Ectodermal cell (in vitro differentiated cells): Measurements from ENCODE around the gene PRDM16.

Experiments
- H3K27ac ChIP-seq: 2 replicates; pipeline ENCODE4 v1.7.0; 2013; ENCODE audit warnings: mild to moderate bottlenecking, low read depth, low read length; ENCODE audit not compliant: insufficient read depth, poor library complexity, severe bottlenecking
- H3K27me3 ChIP-seq: 2 replicates; pipeline ENCODE4 v1.7.0; 2013; ENCODE audit warnings: mild to moderate bottlenecking, low read length; ENCODE audit not compliant: insufficient read depth, control insufficient read depth, poor library complexity, severe bottlenecking
- H3K36me3 ChIP-seq: one replicate; pipeline ENCODE4 v1.7.0; 2013; ENCODE audit warnings: low read length; ENCODE audit not compliant: control insufficient read depth, insufficient read depth
- H3K4me1 ChIP-seq: one replicate; pipeline ENCODE4 v1.7.0; 2013; ENCODE audit warnings: low read length; ENCODE audit not compliant: control insufficient read depth, insufficient read depth
- H3K4me3 ChIP-seq: 2 replicates; pipeline ENCODE4 v1.7.0; 2013; ENCODE audit warnings: low read depth, low read length, control low read depth; ENCODE audit not compliant: insufficient read depth
- H3K9me3 ChIP-seq: 2 replicates; pipeline ENCODE4 v1.7.0; 2013; ENCODE audit warnings: mild to moderate bottlenecking, low read length, moderate library complexity; ENCODE audit not compliant: control insufficient read depth
- WGBS, 2 experiments: methylation state at CpG; one replicate each; pipeline ENCODE4 v1.1.7; 2013; ENCODE audit warnings: missing lambda C conversion rate in 2 of 2; 5-methylcytosine and 5-hydroxymethylcytosine counted together

PRDM16 gene

DNA sequence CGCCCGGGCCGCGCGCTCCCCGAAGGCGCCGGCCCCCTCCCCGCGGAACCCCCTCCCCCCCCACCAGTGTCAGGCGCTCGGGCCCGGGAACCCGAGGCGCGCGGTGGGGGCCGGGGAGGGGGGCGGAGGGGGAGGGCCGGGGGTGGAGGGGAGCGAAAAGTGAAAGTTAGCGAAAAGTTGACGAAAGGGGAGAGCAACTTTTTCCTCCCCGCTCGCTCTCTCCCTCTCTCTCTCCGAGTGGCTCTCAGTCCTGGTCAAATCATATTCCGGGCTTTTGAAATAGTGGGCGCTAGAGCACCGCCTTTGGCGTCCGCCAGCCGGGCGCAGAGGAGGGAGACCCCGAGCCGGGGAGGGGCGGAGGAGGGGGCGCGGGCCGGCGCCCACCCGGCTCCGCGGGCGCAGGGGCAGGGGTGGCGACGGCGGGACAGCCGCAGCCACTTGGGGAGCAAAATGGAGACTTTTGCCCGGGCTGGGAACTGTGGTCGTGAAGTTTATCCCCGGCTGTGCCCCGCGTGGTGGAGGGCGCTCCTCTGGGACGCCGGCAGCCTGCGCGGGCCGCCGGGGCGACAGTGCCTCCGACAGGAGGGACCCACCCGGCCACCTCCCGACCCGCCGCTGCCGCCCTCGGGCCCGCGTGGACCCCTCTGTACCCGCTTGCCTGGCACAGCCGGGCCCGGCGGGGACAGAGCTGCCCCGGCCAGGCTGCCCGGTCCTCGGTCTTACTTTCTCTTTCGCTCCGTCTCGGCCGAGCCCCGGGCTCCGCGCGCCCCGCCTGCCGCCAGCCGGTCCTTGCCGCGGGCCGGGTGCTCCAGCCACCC is 697 bp downstream of the PRDM16 start:
- H3K36me3 ChIP-seq, result no peaks in the 10 kb centered on the region
- no peak overlapping the region for H3K27ac ChIP-seq
- H3K4me1 ChIP-seq, result peaks cover 33% of the 10 kb centered on the region
- H3K4me3 ChIP-seq, result peak overlapping the region; percentile 41
- 1% methylated on average over 82 to 85 of the region's 91 CpGs for WGBS, 2 experiments
- H3K9me3 ChIP-seq, result no peaks in the 10 kb centered on the region
- peaks cover 94% of the 10 kb centered on the region for H3K27me3 ChIP-seq

DNA sequence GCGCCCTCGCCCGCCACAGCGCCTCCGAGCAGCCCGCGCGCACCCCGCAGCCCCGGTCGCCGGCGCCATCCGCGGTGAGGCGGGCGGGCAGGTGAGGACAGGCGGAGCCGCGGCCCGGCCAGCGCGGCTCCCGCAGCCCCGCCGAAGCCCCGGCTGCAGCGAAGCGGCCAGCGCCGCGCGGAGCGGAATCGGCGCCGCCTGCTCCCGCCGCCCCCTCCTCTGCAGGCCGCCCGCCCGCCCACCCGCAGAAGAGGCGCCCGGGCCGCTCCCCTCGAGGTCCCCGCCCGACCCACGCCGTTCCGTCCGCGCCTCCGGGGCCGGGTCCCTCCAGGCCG is 1.3 kb downstream of the PRDM16 start:
- H3K4me3 ChIP-seq, result peak overlapping the region; percentile 41
- H3K36me3 ChIP-seq, result no peaks in the 10 kb centered on the region
- H3K9me3 ChIP-seq, result no peaks in the 10 kb centered on the region
- WGBS, 2 experiments, result 0% methylated on average over 57 of the region's 57 CpGs
- H3K27ac ChIP-seq, result no peak overlapping the region
- H3K27me3 ChIP-seq, result peaks cover 94% of the 10 kb centered on the region
- peaks cover 33% of the 10 kb centered on the region for H3K4me1 ChIP-seq

DNA sequence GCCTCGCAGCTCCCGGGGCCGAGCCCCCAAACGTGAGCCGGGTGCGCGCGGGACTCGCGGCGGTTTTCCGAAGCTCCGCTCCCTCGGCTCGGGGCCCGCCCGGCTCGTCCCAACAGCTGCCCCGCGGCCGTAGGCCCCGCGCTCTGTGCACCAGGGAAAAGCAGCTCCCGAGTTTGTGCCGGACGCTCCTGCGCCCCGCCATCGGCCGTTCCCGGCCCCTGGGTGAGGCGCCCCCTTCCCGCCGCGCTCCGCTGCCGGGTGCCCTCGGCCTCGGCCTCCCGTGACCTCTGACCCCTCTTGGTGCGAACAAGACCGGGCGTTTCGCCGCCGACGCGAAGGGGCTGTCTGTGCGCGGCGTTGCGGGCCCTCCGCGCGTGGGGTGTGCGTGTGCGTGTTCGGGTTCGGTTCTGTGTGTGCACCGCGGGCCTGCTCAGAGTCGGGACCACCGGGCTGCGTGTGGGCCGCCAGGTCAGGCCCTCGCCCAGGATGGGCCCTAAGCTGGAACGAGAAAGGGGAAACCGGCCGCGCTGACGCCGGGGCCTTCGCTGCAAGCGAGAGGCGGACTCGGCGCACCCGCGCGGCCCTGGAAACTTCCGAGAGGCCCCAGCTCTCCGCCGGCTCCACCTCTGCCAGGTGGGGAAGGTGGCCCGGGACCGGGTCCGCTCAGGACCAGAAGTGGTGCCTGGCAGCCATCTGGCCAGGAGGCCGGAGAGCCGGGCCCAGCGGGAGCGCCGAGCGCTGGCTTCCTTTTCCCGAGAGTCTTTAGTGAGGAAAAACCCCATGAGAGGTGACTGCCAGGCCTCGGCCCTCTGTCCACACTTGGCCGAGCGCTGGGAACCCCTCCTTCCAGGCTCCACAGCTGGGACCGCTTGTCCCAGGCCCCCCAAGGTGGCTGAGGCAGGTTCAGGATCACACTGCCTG is 1.9 kb downstream of the PRDM16 start:
- Histone ChIP-seq H3K27me3 (peaks cover 94% of the 10 kb centered on the region), H3K27ac (no peak overlapping the region)
- WGBS, 2 experiments, result 6 to 8% methylated on average over 97 of the region's 97 CpGs

DNA sequence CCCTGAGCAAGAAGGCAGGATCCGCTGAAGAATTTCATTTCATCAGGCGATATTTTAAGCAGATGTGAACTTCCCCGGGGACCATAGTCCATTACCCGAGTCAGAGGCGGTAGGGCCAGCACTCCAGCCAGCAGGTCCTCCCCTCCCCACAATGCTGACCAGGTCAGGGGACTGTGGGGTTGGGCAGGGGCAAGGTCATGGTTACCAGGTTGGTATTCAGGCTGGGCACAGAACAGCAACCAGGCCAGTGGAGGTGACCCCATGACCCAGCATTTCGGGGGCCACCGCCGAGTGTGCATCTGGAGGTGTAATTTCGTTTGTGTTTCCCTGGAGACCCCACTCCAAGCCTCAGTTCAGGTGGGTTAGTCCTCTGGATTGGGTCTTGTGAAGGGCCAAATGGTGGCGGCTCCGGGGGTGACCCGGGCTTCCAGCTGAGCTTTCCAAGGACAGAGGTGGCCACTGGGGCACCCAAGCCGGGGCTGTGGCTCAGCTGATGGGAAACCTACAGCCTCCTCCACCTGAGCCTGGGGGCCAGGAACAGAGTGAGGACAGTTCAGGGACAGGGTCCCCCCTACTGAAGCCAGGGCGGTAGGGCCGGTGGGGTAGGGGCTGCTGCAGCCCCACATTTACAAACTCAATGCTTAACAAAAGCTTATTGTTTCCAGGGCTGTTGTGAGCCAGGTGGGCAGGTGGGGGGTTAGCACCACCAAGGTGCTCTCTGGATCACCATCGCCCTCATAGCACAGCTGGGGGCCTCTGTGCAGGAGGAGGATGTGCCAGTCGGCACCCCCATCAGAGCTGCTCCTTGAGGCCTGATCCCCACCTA is 2.8 kb downstream of the PRDM16 start:
- H3K27me3 ChIP-seq, result peaks cover 94% of the 10 kb centered on the region
- no peaks in the 10 kb centered on the region for H3K9me3 ChIP-seq
- no peak overlapping the region for H3K4me3 ChIP-seq
- H3K4me1 ChIP-seq, result peaks cover 29% of the 10 kb centered on the region
- WGBS, 2 experiments, result 69 to 71% methylated on average over 17 of the region's 17 CpGs
- H3K27ac ChIP-seq, result no peak overlapping the region
- no peaks in the 10 kb centered on the region for H3K36me3 ChIP-seq

More for the DNA sequence above, 1.9 kb downstream of the PRDM16 start:
- H3K9me3 ChIP-seq, result no peaks in the 10 kb centered on the region
- no peaks in the 10 kb centered on the region for H3K36me3 ChIP-seq
- peak overlapping the region; percentile 33 for H3K4me3 ChIP-seq
- peaks cover 29% of the 10 kb centered on the region for H3K4me1 ChIP-seq

DNA sequence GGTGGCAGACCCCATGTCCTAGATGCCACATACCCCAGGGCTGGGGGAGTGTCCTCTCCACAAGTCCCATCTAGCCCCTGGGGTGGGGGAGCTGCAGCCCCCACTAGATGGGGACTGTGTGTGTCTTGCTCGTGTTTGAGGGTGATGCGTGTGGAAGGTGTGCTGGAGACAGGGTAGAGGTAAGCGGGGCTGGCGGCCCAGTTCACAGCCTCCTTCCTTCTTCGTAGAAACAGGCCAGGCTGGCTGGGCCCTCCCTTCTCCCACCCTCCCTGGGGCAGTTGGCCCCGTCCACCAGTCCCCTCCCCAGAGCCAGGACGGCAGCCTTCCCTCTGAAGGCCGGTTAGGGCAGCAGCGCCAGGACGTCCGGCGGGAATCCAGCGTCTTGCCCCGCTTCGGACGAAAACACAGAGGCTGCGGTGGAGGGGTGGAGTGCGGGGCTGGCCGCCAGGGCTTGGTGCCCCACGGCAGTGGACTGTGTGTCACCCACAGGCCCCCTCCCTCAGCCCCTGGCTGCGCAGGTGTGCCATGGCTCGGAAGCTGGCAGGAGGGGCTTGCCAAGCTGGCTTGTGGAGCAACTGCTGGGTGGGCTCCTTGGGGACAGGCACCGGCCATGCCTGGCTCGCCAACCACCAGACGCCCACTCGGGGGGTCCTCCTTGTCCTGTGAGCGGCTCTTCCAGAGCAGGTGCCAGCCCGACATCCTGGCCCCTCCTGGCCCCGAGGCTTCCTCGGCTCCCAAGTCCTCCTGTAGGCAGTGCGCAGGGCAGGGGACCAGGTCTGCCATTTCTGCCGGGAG is 3.6 kb downstream of the PRDM16 start:
- Histone ChIP-seq H3K9me3 (no peaks in the 10 kb centered on the region), H3K4me1 (peaks cover 29% of the 10 kb centered on the region), H3K36me3 (no peaks in the 10 kb centered on the region), H3K27ac (no peak overlapping the region), H3K4me3 (no peak overlapping the region), H3K27me3 (peaks cover 86% of the 10 kb centered on the region)
- WGBS, 2 experiments, result 36 to 37% methylated on average over 32 of the region's 32 CpGs

DNA sequence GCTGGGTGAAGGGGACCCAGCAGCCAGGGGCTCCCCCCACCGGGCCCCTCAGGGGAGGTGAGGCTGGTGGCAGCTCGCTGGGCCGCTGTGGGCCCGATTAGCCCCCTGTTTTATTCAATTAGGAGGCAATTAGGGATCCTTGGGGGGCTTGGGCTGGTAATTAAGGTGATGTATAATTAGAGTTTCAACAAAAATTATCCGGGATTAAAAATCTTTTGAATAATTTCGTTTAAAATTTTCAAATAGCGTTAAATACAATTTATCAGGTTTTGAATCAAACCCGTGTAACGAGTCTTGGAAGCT is 4.1 kb downstream of the PRDM16 start:
- H3K36me3 ChIP-seq, result no peaks in the 10 kb centered on the region
- no peak overlapping the region for H3K27ac ChIP-seq
- 15 to 21% methylated on average over 7 to 9 of the region's 9 CpGs for WGBS, 2 experiments
- no peaks in the 10 kb centered on the region for H3K9me3 ChIP-seq
- peak overlapping the region; percentile 20 for H3K4me3 ChIP-seq
- H3K27me3 ChIP-seq, result peaks cover 81% of the 10 kb centered on the region
- H3K4me1 ChIP-seq, result peaks cover 33% of the 10 kb centered on the region

DNA sequence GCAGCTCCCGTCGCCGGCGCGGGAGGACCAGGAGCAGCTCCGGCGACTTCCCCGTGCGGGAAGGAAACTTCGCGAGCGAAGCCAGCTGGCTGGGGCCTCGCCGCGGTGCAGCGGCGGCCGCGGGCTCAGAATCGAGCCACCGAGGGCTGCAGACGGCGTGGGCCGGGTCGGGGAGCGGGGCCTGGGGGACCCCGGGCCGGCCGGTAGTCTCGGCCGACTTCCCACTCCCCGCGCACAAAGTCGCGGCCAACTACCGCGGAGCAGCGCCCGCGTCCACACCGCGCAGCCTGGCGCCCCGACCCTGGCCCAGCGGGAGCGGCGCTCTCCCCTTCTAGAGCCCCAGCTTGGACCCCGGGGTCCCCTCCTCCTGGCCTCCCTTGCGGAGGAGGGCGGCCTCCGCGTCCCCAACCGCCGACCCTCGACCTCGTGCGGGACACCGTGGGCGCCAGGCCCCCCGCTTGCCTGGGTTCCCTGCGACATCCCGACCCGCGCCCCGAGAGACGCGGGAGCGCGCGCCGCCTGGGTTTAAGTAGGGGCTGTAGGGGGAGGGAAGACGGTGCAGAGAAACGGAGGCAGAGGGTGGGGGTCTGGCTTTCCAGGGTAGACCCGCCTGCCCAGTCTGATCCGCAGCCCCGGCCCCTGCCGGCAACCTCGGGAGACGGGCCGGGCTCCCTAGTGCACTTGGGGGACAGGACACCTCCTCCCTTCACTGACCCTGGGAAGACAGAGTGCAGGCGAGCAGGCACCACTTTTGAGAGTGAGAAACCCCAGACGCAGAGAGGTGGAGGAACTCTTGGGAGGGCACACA is 4.7 kb downstream of the PRDM16 start:
- WGBS, 2 experiments, result 4 to 5% methylated on average over 82 of the region's 82 CpGs
- peaks cover 38% of the 10 kb centered on the region for H3K4me1 ChIP-seq
- H3K9me3 ChIP-seq, result no peaks in the 10 kb centered on the region
- H3K4me3 ChIP-seq, result peak overlapping the region; percentile 20
- H3K27me3 ChIP-seq, result peaks cover 75% of the 10 kb centered on the region
- no peaks in the 10 kb centered on the region for H3K36me3 ChIP-seq
- H3K27ac ChIP-seq, result no peak overlapping the region

DNA sequence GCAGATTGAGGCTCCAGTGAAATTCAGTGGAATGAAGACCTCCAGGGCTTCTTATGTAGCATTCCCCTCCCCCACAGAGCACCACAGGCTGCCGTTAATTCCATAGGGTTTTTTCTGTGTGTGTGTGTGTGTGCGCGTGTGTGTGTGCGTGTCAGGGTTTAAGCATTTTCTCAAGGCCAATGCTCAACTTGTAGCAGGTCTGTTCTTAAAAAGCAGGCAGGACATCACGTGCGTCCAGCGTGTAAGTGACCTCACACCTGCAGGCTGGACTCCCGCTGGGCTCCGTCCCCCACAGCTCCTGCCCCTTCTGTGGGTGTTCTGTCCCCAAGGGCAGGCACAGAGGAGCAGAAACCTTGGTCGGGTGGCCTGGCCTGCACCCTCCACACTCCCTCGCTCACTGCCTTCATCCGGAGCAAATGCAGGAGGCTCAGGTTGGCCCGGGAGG is 5.3 kb downstream of the PRDM16 start:
- no peaks in the 10 kb centered on the region for H3K9me3 ChIP-seq
- H3K4me3 ChIP-seq, result no peak overlapping the region
- H3K4me1 ChIP-seq, result peaks cover 38% of the 10 kb centered on the region
- H3K27ac ChIP-seq, result no peak overlapping the region
- H3K36me3 ChIP-seq, result no peaks in the 10 kb centered on the region
- H3K27me3 ChIP-seq, result peaks cover 71% of the 10 kb centered on the region
- WGBS, 2 experiments, result 53 to 55% methylated on average over 13 of the region's 13 CpGs

DNA sequence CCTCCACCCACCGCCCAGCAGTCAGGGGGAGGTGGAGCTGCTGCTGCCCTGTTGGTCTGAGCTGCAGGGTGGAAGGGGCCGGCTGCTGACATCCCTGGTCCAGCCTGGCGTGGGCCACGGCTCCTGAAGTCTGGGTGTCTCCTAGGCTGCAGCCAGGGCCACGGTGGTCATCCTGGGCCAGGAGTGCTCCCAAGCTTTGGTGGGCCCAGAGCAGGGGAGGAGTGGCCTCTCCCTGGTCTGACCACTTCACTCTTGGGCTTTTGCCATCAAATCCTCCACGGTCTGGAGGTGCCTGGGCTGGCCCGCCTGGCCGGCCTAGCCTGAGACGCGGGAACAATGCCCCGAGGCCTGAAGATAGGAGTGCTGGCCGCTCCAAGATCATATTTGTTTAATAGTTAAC is 5.8 kb downstream of the PRDM16 start:
- peaks cover 68% of the 10 kb centered on the region for H3K27me3 ChIP-seq
- H3K9me3 ChIP-seq, result no peaks in the 10 kb centered on the region
- peaks cover 38% of the 10 kb centered on the region for H3K4me1 ChIP-seq
- H3K27ac ChIP-seq, result no peak overlapping the region
- 80 to 86% methylated on average over 12 of the region's 12 CpGs for WGBS, 2 experiments
- H3K36me3 ChIP-seq, result no peaks in the 10 kb centered on the region
- H3K4me3 ChIP-seq, result no peak overlapping the region
